HG03159 (cell line): Measurements from ENCODE around the gene ANXA8L1.
"Not testable (repeated sequence)": the region's sequence is repeated elsewhere in the genome, so short reads cannot be mapped to it uniquely, and the experiment has no call there.

ENCODE experiments used
- ATAC-seq: cut with Tn5 transposase; IDR thresholded peaks from one replicate; pipeline ENCODE4 v1.9.1; 2021; ENCODE audit warnings: mild to moderate bottlenecking, moderate library complexity; ENCODE audit not compliant: unreplicated experiment

The ANXA8L1 gene

DNA sequence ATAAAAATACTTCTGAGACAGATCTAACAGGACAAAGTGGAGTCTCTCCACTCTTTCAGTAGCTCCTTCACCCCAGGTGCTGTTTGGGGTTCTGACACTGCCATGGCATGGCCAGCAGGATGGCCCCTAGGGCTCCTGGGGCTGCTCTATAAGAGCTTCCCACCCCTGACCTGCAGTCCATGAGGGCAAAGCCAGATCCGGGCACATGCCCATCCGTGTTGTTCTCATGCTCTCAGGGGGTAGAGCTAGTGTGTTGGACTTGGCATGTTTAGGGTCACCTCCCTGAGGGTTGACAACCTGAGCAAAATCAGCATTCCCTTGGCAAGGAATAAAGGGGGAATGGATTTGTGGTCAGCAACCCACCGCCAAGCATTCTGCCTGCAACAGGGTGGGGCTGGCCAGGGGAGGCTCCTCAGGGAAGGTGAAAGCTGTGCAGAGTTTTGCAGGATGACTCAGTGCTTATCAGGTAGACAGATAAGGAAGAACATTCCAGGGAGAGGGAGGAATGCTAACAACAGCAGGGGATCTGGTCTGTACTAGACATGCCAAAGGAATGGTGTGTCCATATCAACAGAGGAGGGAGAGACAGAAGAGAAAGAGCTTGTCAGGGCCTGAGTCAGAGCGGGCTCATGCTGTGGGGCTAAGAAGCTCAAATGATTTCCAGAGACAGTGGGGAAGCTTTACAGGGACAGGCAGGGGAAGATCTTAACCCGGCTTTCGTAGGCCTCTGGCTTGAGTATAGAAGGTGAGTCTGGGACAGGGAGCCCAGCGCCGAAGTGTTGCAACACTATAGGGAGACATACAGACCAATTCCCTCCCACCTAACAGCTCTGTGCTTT is 21.1 kb downstream of the ANXA8L1 start:
- not testable (repeated sequence) for ATAC-seq

DNA sequence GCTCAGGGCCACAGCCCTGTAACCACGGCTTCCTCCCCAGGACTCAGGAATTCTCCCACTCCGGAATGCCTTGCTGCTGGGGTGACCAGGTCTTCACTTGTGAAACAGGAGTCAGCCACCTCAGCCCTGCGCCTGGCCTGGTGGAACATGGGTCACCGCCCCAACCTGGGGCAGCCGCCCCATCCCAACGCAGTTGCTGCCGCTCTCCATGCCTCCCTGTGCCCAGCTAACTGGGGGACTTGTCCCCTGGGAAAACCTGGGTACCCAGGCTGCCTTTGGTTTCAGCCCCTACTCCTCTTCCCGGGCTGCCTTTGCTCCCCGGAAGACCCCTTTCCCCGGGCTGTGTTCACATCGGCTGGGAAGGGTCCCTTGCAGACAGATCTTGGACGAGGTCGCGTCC is 22.2 kb downstream of the ANXA8L1 start:
- ATAC-seq: not testable (repeated sequence)

DNA sequence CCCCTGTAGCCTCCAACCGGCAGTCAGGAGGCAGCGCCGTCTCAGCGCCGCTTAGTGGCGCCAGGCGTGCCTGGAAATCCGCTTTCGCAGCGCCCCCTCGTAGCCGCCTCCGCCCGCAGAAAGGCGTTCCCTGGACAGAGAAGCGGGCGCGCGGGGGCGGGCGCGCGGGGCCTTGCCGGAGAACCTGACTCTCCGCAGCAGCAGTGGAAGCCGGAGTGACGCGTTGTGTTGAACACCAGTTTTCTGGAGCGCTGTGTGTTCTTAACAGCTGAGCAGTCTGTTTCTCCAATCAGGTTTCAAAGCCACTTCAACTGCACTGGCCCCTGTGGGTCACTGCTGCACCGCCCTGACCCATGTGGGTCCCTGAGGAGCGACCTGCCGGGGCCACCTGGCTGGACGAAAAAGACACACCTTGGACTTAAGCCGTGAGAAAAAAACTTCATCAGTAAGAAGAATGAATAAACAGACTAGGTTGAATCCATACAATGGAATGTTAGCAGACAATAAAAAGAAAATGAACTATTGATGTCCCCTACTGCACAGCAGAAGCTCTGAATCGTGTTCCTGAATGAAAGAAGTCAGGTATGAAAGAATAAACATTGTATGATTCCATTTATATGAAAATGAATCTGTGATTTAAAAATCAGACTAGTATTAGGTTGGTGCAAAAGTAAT is 22.8 kb downstream of the ANXA8L1 start:
- ATAC-seq: peak; percentile 68

DNA sequence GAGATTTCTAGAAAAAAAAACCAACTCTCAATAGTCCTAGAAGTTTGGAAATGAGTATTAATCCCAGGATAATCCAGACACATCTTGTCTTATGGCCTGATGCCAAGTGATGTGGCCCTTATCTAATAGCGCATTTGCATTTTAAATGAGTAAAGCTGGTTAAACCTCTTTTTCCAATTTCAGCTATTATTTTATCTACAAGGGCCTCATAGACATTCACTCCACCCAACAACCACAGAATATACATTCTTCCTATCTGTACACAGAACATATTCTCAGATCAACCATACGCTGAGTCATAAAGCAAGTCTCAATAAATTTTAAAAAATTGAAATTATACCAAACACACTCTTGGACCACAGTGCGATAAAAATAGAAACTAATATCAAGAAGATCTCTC is 34.0 kb downstream of the ANXA8L1 start:
- ATAC-seq: not testable (repeated sequence)

DNA sequence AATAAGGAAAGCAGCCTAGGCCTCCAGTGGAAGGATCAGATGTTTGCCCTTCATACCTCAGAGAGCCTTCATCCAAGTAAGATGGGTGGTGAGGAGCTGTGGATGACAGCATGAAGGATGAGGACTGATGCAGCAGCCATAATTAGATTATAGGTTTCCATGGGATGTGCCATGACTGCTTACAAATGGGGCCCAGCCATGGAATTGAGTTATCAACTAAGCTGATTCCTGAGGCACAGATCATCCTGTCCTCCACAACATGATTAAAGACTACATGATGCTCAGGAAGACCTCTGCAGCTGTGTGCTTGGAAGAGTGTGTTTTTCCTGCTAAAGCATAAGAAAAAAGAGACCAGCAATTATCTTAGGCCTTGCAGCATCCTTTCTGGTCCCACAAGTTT is 35.5 kb downstream of the ANXA8L1 start:
- not testable (repeated sequence) for ATAC-seq

DNA sequence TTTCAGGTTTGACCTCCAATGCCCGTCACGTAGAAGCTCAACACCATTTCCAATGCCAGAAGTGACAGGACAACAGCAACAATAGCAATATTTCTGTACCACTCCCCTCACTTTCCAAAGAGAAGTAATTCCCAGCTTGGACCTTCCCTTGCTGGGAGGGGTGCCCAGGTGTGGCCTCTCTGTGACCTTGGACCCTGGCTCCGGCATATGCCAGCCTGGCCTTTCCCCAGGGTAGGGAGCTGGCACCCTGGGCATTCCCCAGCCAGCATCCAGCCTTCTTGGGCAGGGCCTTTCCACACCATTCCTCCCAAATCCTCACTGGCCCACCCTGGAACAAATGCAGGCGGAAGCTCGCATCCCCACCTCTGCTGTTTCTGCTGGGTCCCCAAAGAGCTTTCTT is 37.1 kb downstream of the ANXA8L1 start:
- ATAC-seq: not testable (repeated sequence)

DNA sequence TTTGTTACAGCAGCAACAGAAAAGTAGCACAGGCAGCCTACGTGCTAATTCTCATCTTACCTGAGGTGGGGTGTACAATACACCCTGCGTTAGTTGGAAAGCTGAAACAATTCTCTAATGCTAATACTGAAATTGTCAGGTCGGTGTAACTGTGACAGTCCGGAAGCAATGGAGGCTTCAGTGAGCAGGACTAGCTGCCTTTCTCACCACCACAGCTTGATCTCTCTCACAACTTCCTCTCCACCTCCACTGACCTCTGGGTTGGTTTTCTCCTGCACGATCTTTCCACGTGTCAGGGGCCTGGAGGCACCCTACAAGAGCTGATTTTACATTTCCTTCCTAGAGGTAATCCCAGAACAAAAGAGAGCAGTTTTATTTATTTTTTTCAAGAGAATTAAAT is 39.7 kb downstream of the ANXA8L1 start:
- not testable (repeated sequence) for ATAC-seq

DNA sequence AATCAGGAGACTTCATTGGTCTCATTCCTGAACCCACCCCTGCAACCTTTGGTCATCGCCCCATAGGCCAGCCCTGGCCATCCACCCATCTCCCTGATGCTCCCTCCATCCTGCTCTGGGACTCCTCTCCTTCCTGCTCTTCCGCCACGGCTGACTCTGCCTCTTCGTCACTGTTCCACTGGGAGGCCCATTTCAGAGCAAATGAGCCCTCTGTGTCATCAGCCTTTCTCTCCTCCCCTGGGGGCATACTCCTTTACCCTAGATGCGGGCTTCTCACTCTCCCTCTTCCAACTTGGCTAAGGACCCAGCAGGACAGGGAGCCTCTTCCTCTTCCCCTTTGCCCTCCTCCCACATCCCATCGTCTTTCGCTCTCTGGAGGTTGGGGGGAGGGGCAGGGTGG is 42.7 kb downstream of the ANXA8L1 start:
- not testable (repeated sequence) for ATAC-seq

DNA sequence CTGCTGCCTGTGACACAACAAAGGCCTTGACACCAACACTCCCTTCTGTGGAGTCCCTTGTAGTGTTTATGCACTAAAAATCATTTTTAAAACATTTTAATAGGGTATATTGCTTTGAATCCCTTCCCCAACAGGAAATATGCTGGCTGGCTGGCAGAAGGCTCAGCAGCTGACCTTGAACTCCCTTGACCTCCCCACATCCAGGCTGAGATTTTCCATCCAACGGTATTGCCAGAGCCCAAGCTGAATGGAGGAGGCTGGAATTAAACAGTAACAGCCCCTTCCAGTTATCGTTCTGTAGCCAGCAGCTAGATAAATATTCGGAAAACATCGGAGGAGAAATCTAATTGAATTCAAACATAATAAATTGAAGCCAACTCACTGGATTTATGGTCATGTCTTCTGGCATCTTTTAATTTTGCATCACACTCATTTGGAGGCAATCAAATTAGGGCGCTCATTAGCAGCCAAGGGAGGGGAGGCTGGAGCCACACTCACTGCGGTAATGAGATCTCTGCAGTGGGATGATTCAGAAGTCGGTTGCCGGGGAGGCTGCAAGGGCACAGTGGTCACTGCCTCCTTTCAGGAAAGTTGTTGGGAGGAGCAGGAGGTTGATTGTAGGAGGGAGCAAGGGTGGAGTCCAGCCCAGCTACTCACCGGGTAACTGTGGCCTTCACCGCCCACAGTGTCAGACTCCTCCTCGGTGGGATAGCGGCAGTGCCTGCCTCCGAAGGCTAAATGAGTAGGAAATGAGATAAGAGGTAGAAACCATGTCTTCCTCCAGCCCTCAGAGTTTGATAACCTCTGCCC is 44.2 kb downstream of the ANXA8L1 start:
- not testable (repeated sequence) for ATAC-seq

DNA sequence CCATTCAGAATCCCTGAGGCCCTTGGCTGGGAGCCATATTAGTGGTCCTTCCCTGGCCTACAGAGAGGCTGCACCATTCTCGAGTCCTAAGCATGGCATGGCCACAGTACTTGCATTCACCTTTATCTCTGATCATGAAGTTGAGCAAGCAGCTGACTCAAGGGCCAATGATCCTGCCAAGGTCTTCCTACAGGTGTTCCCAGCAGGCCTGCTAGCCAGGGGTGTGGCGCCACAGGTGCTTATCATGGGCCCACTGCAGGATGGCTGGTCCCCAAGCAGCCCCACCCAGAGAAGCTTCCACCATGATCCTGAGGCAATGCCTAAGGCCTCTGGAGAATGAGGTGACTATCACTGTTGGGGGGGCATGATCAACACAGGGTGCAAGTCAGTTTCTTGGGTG is 48.0 kb downstream of the ANXA8L1 start:
- ATAC-seq: not testable (repeated sequence)

DNA sequence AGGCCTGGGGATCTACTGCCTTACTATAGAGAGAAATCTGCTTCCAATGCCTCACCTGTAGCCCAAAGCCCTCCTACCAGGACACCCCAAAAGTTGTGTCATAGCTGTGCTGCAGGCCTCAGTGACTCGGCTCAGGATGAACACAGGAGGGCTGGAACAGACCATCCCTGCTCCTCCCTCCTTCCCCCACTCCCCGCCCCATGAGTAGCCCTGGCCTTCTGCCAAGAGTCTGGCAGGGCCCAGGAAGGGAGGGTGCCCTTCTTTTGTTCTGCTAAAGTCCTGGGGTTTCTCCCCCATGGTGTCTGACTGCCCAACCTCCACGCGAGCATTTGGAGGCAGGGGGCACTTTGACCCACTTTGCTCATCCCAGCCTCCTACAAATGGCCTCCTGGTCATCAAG is 65.4 kb downstream of the ANXA8L1 start:
- not testable (repeated sequence) for ATAC-seq
